Measurements from ENCODE around the gene TAT.
"Not testable (repeated sequence)": the region's sequence is repeated elsewhere in the genome, so short reads cannot be mapped to it uniquely, and the experiment has no call there.

Gene TAT

DNA sequence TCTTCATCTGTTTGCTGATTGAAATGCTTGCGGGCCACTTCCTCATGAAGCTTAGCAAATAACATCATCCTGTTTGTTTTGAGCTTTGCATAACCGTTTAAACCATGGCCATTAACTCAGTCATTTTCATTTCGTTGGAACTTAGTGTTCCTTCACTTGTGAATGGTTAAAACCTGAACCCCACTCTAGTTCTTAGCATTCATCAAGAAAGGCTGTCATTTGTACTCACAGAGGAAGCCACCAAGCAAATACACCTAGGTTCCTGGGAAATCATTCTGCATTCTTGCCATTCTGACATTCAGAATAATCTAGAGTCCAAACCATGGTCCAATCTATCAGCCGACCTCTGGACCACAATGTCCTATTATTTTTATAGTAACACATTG is 8.4 kb upstream of the TAT start:
- no peak overlapping the region for H3K4me3 ChIP-seq (replicated peaks; ENCODE audit: low read depth, low read length)
- no peaks in the 10 kb centered on the region for H3K27me3 ChIP-seq (replicated peaks; ENCODE audit: control insufficient read depth, insufficient read depth, low read length)
- H3K36me3 ChIP-seq (ENCODE audit: control insufficient read depth, insufficient read depth, low read length) = no peaks in the 10 kb centered on the region
- no peak for TF ChIP-seq CTCF (IDR thresholded peaks at IDR 0.05; ENCODE audit: insufficient read depth, low read length, poor library complexity, severe bottlenecking)
- DNase-seq (ENCODE audit: extremely low read depth, insufficient read length) = no peak

- no peak for TF ChIP-seq CTCF (IDR thresholded peaks at IDR 0.05; ENCODE audit: insufficient read depth, low read length, poor library complexity, severe bottlenecking)
- no peak overlapping the region for H3K4me3 ChIP-seq (replicated peaks; ENCODE audit: low read depth, low read length)
- no peaks in the 10 kb centered on the region for H3K27me3 ChIP-seq (replicated peaks; ENCODE audit: control insufficient read depth, insufficient read depth, low read length)
- DNase-seq (ENCODE audit: extremely low read depth, insufficient read length) = no peak
- H3K36me3 ChIP-seq (ENCODE audit: control insufficient read depth, insufficient read depth, low read length) = no peaks in the 10 kb centered on the region
Measured at GRCh38 chr16:71584543-71585317, 7.8 kb upstream of the TAT start.

GRCh38 chr16:71582553-71582848 is 5.6 kb upstream of the TAT start:
- not testable (repeated sequence) for H3K4me3 ChIP-seq (replicated peaks; ENCODE audit: low read depth, low read length); H3K27me3 ChIP-seq (replicated peaks; ENCODE audit: control insufficient read depth, insufficient read depth, low read length); H3K36me3 ChIP-seq (ENCODE audit: control insufficient read depth, insufficient read depth, low read length); DNase-seq (ENCODE audit: extremely low read depth, insufficient read length)

- no peak for TF ChIP-seq CTCF (IDR thresholded peaks at IDR 0.05; ENCODE audit: insufficient read depth, low read length, poor library complexity, severe bottlenecking)
- Histone ChIP-seq H3K4me3 (replicated peaks; ENCODE audit: low read depth, low read length) (no peak overlapping the region), H3K27me3 (replicated peaks; ENCODE audit: control insufficient read depth, insufficient read depth, low read length) (no peaks in the 10 kb centered on the region), H3K36me3 (ENCODE audit: control insufficient read depth, insufficient read depth, low read length) (no peaks in the 10 kb centered on the region)
- no peak for DNase-seq (ENCODE audit: extremely low read depth, insufficient read length)
Measured at GRCh38 chr16:71574702-71575101, 2.2 kb downstream of the TAT start.

GRCh38 chr16:71573387-71574094 is 3.4 kb downstream of the TAT start:
- Histone ChIP-seq H3K27me3 (replicated peaks; ENCODE audit: control insufficient read depth, insufficient read depth, low read length) (no peaks in the 10 kb centered on the region), H3K36me3 (ENCODE audit: control insufficient read depth, insufficient read depth, low read length) (no peaks in the 10 kb centered on the region), H3K4me3 (replicated peaks; ENCODE audit: low read depth, low read length) (no peak overlapping the region)
- no peak for TF ChIP-seq CTCF (IDR thresholded peaks at IDR 0.05; ENCODE audit: insufficient read depth, low read length, poor library complexity, severe bottlenecking)
- no peak for DNase-seq (ENCODE audit: extremely low read depth, insufficient read length)

DNA sequence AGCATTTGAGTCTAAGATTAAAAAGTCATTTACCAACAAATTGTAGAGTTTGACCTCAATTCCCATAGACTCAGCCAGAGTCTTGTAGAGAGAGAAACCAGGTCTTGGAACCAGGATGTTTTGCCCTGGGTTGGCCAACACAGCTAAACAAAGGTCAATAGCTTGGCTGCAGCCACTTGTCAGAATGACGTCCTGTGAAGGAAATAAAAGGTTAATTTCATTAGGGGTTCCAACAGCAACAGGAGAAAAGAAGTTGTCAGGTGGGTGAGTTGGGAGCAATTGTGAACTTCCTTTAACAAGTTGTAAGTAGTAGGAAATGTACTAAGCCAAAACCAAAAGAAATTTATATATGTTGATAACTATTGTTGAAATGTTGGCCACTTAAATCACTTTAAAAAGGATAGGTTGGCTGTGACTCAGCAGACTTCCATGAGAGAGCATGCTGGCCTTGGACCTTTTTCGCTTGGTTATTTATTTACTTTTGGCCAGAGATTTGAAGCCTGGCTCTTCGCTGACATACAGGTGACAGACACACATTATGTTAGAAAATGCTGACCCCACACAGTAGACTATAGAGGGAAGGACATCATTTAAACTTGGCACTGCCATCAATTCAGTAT is 4.3 kb downstream of the TAT start:
- H3K36me3 ChIP-seq (ENCODE audit: control insufficient read depth, insufficient read depth, low read length) = no peaks in the 10 kb centered on the region
- no peaks in the 10 kb centered on the region for H3K27me3 ChIP-seq (replicated peaks; ENCODE audit: control insufficient read depth, insufficient read depth, low read length)
- no peak for DNase-seq (ENCODE audit: extremely low read depth, insufficient read length)
- H3K4me3 ChIP-seq (replicated peaks; ENCODE audit: low read depth, low read length) = no peak overlapping the region
- TF ChIP-seq CTCF (IDR thresholded peaks at IDR 0.05; ENCODE audit: insufficient read depth, low read length, poor library complexity, severe bottlenecking) = no peak

Measured in GM06990 (cell line).